Measurements from ENCODE around the gene SNIP1. TPM values are rescaled to one million over a fixed set of nuclear protein-coding genes. Genes with fewer than 3 reads are reported as not detected.

Gene SNIP1
- total RNA-seq, result 9.1 TPM
- polyA plus RNA-seq, result 9.9 TPM
- long read RNA-seq, donor 1, result 0 reads
- long read RNA-seq, donor 2, full-length matches to known transcripts, result 5 of 5 reads
- long read RNA-seq, donor 2, partial matches to known transcripts, result 0 of 5 reads
- long read RNA-seq, donor 2, other reads (novel, unspliced or antisense), result 0 of 5 reads
- long read RNA-seq, donor 3, full-length matches to known transcripts, result 4 of 4 reads
- long read RNA-seq, donor 3, partial matches to known transcripts, result 0 of 4 reads
- long read RNA-seq, donor 3, other reads (novel, unspliced or antisense), result 0 of 4 reads
- long read RNA-seq, donor 4, full-length matches to known transcripts, result 4 of 4 reads
- long read RNA-seq, donor 4, partial matches to known transcripts, result 0 of 4 reads
- long read RNA-seq, donor 4, other reads (novel, unspliced or antisense), result 0 of 4 reads
- long read RNA-seq, donor 5, full-length matches to known transcripts, result 4 of 22 reads
- long read RNA-seq, donor 5, partial matches to known transcripts, result 9 of 22 reads
- long read RNA-seq, donor 5, other reads (novel, unspliced or antisense), result 9 of 22 reads
- long read RNA-seq, donor 6, full-length matches to known transcripts, result 2 of 2 reads
- long read RNA-seq, donor 6, partial matches to known transcripts, result 0 of 2 reads
- long read RNA-seq, donor 6, other reads (novel, unspliced or antisense), result 0 of 2 reads
- long read RNA-seq, donor 7, full-length matches to known transcripts, result 1 of 1 reads
- long read RNA-seq, donor 7, partial matches to known transcripts, result 0 of 1 reads
- long read RNA-seq, donor 7, other reads (novel, unspliced or antisense), result 0 of 1 reads
- long read RNA-seq, donor 8, full-length matches to known transcripts, result 2 of 2 reads
- long read RNA-seq, donor 8, partial matches to known transcripts, result 0 of 2 reads
- long read RNA-seq, donor 8, other reads (novel, unspliced or antisense), result 0 of 2 reads
- long read RNA-seq, donor 9, full-length matches to known transcripts, result 1 of 1 reads
- long read RNA-seq, donor 9, partial matches to known transcripts, result 0 of 1 reads
- long read RNA-seq, donor 9, other reads (novel, unspliced or antisense), result 0 of 1 reads
- long read RNA-seq, donor 10, full-length matches to known transcripts, result 3 of 3 reads
- long read RNA-seq, donor 10, partial matches to known transcripts, result 0 of 3 reads
- long read RNA-seq, donor 10, other reads (novel, unspliced or antisense), result 0 of 3 reads

- Histone ChIP-seq H3K4me3 (ENCODE audit: low read length in 2 of 2) (peak within 1 kb of the TSS; percentile 85 to 89), H3K27ac (ENCODE audit: low read depth in 1 of 2, low read length in 1 of 2) (peak within 1 kb of the TSS; percentile 77 to 94), H3K36me3 (ENCODE audit: control insufficient read depth in 2 of 2, insufficient read depth in 2 of 2, low read length in 1 of 2) (peaks cover 0 to 11% of the 10 kb centered on the region in 2 donors), H3K27me3 (ENCODE audit: control insufficient read depth in 2 of 2, insufficient read depth in 1 of 2, low read length in 1 of 2) (peaks cover 0 to 5% of the 10 kb centered on the region in 2 donors), H3K4me1 (ENCODE audit: control insufficient read depth in 2 of 2, insufficient read depth in 2 of 2, low read length in 2 of 2) (peaks cover 11 to 13% of the 10 kb centered on the region in 2 donors), H3K9me3 (ENCODE audit: control insufficient read depth in 2 of 2, insufficient read depth in 1 of 2, low read length in 1 of 2) (peaks cover 0 to 10% of the 10 kb centered on the region in 2 donors)
- peak; percentile 81 to 96 (median 88) for DNase-seq (ENCODE audit: low read depth in 6 of 9, low spot score in 9 of 9)
- 14% methylated on average over 54 of the region's 54 CpGs for WGBS
Observed at GRCh38 chr1:37553927-37554808, at the start of gene SNIP1. Gene SNIP1, minus strand, starts transcription at chr1:37554293. Its CDS starts 64 bp downstream, at chr1:37554229.

GRCh38 chr1:37602750-37603694 is 48.9 kb upstream of the SNIP1 start:
- Histone ChIP-seq H3K9me3 (ENCODE audit: control insufficient read depth in 2 of 2, insufficient read depth in 1 of 2, low read length in 1 of 2) (no peaks in the 10 kb centered on the region), H3K36me3 (ENCODE audit: control insufficient read depth in 2 of 2, insufficient read depth in 2 of 2, low read length in 1 of 2) (no peaks in the 10 kb centered on the region), H3K4me1 (ENCODE audit: control insufficient read depth in 2 of 2, insufficient read depth in 2 of 2, low read length in 2 of 2) (no peaks in the 10 kb centered on the region), H3K27me3 (ENCODE audit: control insufficient read depth in 2 of 2, insufficient read depth in 1 of 2, low read length in 1 of 2) (peaks cover 0 to 19% of the 10 kb centered on the region in 2 donors), H3K4me3 (ENCODE audit: low read length in 2 of 2) (no peak overlapping the region), H3K27ac (ENCODE audit: low read depth in 1 of 2, low read length in 1 of 2) (no peak overlapping the region)
- WGBS, result 47% methylated on average over 8 of the region's 8 CpGs
- DNase-seq (ENCODE audit: low read depth in 6 of 9, low spot score in 9 of 9), result peak in 5 of 9 donors; percentile 9 to 46 (median 13)

- no peak for DNase-seq (ENCODE audit: low read depth in 6 of 9, low spot score in 9 of 9)
- Histone ChIP-seq H3K27ac (ENCODE audit: low read depth in 1 of 2, low read length in 1 of 2) (no peak overlapping the region), H3K4me3 (ENCODE audit: low read length in 2 of 2) (no peak overlapping the region), H3K27me3 (ENCODE audit: control insufficient read depth in 2 of 2, insufficient read depth in 1 of 2, low read length in 1 of 2) (peaks cover 0 to 14% of the 10 kb centered on the region in 2 donors), H3K36me3 (ENCODE audit: control insufficient read depth in 2 of 2, insufficient read depth in 2 of 2, low read length in 1 of 2) (no peaks in the 10 kb centered on the region), H3K9me3 (ENCODE audit: control insufficient read depth in 2 of 2, insufficient read depth in 1 of 2, low read length in 1 of 2) (no peaks in the 10 kb centered on the region), H3K4me1 (ENCODE audit: control insufficient read depth in 2 of 2, insufficient read depth in 2 of 2, low read length in 2 of 2) (no peaks in the 10 kb centered on the region)
Observed at GRCh38 chr1:37601441-37601840, 47.3 kb upstream of the SNIP1 start.

- peaks cover 4 to 7% of the 10 kb centered on the region in 2 donors for H3K4me1 ChIP-seq (ENCODE audit: control insufficient read depth in 2 of 2, insufficient read depth in 2 of 2, low read length in 2 of 2)
- no peak for DNase-seq (ENCODE audit: low read depth in 6 of 9, low spot score in 9 of 9)
- no peaks in the 10 kb centered on the region for H3K36me3 ChIP-seq (ENCODE audit: control insufficient read depth in 2 of 2, insufficient read depth in 2 of 2, low read length in 1 of 2)
- H3K9me3 ChIP-seq (ENCODE audit: control insufficient read depth in 2 of 2, insufficient read depth in 1 of 2, low read length in 1 of 2), result no peaks in the 10 kb centered on the region
- peaks cover 0 to 14% of the 10 kb centered on the region in 2 donors for H3K27me3 ChIP-seq (ENCODE audit: control insufficient read depth in 2 of 2, insufficient read depth in 1 of 2, low read length in 1 of 2)
- H3K4me3 ChIP-seq (ENCODE audit: low read length in 2 of 2), result no peak overlapping the region
- WGBS, result 90% methylated on average over 5 of the region's 5 CpGs
- H3K27ac ChIP-seq (ENCODE audit: low read depth in 1 of 2, low read length in 1 of 2), result no peak overlapping the region
Observed at GRCh38 chr1:37599940-37600339, 45.8 kb upstream of the SNIP1 start.

GRCh38 chr1:37596182-37596667 is 42.1 kb upstream of the SNIP1 start:
- peak overlapping the region in 1 of 2 donors; percentile 9 for H3K27ac ChIP-seq (ENCODE audit: low read depth in 1 of 2, low read length in 1 of 2)
- WGBS, result 4% methylated on average over 3 of the region's 3 CpGs
- H3K4me3 ChIP-seq (ENCODE audit: low read length in 2 of 2), result peak overlapping the region; percentile 77 to 93
- H3K36me3 ChIP-seq (ENCODE audit: control insufficient read depth in 2 of 2, insufficient read depth in 2 of 2, low read length in 1 of 2), result peaks cover 5 to 20% of the 10 kb centered on the region in 2 donors
- H3K9me3 ChIP-seq (ENCODE audit: control insufficient read depth in 2 of 2, insufficient read depth in 1 of 2, low read length in 1 of 2), result no peaks in the 10 kb centered on the region
- peaks cover 0 to 8% of the 10 kb centered on the region in 2 donors for H3K27me3 ChIP-seq (ENCODE audit: control insufficient read depth in 2 of 2, insufficient read depth in 1 of 2, low read length in 1 of 2)
- DNase-seq (ENCODE audit: low read depth in 6 of 9, low spot score in 9 of 9), result no peak
- H3K4me1 ChIP-seq (ENCODE audit: control insufficient read depth in 2 of 2, insufficient read depth in 2 of 2, low read length in 2 of 2), result peaks cover 8 to 13% of the 10 kb centered on the region in 2 donors

- Histone ChIP-seq H3K27me3 (ENCODE audit: control insufficient read depth in 2 of 2, insufficient read depth in 1 of 2, low read length in 1 of 2) (peaks cover 0 to 8% of the 10 kb centered on the region in 2 donors), H3K9me3 (ENCODE audit: control insufficient read depth in 2 of 2, insufficient read depth in 1 of 2, low read length in 1 of 2) (no peaks in the 10 kb centered on the region), H3K27ac (ENCODE audit: low read depth in 1 of 2, low read length in 1 of 2) (peak within 1 kb of the TSS; percentile 79 to 92), H3K4me1 (ENCODE audit: control insufficient read depth in 2 of 2, insufficient read depth in 2 of 2, low read length in 2 of 2) (peaks cover 8 to 13% of the 10 kb centered on the region in 2 donors), H3K4me3 (ENCODE audit: low read length in 2 of 2) (peak within 1 kb of the TSS; percentile 77 to 93), H3K36me3 (ENCODE audit: control insufficient read depth in 2 of 2, insufficient read depth in 2 of 2, low read length in 1 of 2) (peaks cover 8 to 26% of the 10 kb centered on the region in 2 donors)
- under 1% methylated on average over 51 of the region's 51 CpGs for WGBS
- DNase-seq (ENCODE audit: low read depth in 6 of 9, low spot score in 9 of 9), result peak; percentile 88 to 99 (median 96)
Observed at GRCh38 chr1:37595440-37596181, 41.5 kb upstream of the SNIP1 start, which contains the start of gene GNL2. Gene GNL2, minus strand, starts transcription at chr1:37595937. Its CDS starts 115 bp downstream, at chr1:37595822.

- Histone ChIP-seq H3K4me1 (ENCODE audit: control insufficient read depth in 2 of 2, insufficient read depth in 2 of 2, low read length in 2 of 2) (peaks cover 8 to 13% of the 10 kb centered on the region in 2 donors), H3K27ac (ENCODE audit: low read depth in 1 of 2, low read length in 1 of 2) (no peak overlapping the region), H3K4me3 (ENCODE audit: low read length in 2 of 2) (no peak overlapping the region), H3K9me3 (ENCODE audit: control insufficient read depth in 2 of 2, insufficient read depth in 1 of 2, low read length in 1 of 2) (no peaks in the 10 kb centered on the region), H3K36me3 (ENCODE audit: control insufficient read depth in 2 of 2, insufficient read depth in 2 of 2, low read length in 1 of 2) (peaks cover 17 to 40% of the 10 kb centered on the region in 2 donors), H3K27me3 (ENCODE audit: control insufficient read depth in 2 of 2, insufficient read depth in 1 of 2, low read length in 1 of 2) (peaks cover 0 to 2% of the 10 kb centered on the region in 2 donors)
- DNase-seq (ENCODE audit: low read depth in 6 of 9, low spot score in 9 of 9), result no peak
- WGBS, result over 99% methylated on average over 6 of the region's 6 CpGs
Observed at GRCh38 chr1:37593726-37594125, 39.6 kb upstream of the SNIP1 start.
